Subcutaneous adipose tissue (tissue), 4 donors: ENCODE data around the gene PDCD1. TPM values are rescaled to one million over a fixed set of nuclear protein-coding genes. Genes with fewer than 3 reads are reported as not detected.

ENCODE experiments used
- CTCF ChIP-seq: fragments of 450-650 bp; IDR thresholded peaks from one replicate; pipeline ENCODE4 v1.5.1; 2016; ENCODE audit warnings: low read depth, mild to moderate bottlenecking, control low read depth, antibody characterized with exemption, moderate library complexity
- total RNA-seq, 4 donors: library from RNA; depleted of rRNA; stranded (reverse); fragments of >200 nt; gene quantifications; one replicate each; pipeline ENCODE4 v1.1.0, GENCODE V29; 2016

The PDCD1 gene
- total RNA-seq, 4 donors from 2014 or later = 0.44 to 0.57 (median 0.51) TPM; not detected in 1

GRCh38 chr2:241834527-241835210, 24.0 kb downstream of the PDCD1 start:
- no peak for TF ChIP-seq CTCF

GRCh38 chr2:241833101-241833663, 25.5 kb downstream of the PDCD1 start:
- TF ChIP-seq CTCF = no peak

- no peak for TF ChIP-seq CTCF
Observed at GRCh38 chr2:241827394-241827793, 31.3 kb downstream of the PDCD1 start.

- no peak for TF ChIP-seq CTCF
Observed at GRCh38 chr2:241822264-241822623, 36.5 kb downstream of the PDCD1 start.

GRCh38 chr2:241821460-241822263, 37.0 kb downstream of the PDCD1 start:
- no peak for TF ChIP-seq CTCF

- TF ChIP-seq CTCF = no peak
Observed at GRCh38 chr2:241820625-241821384, 37.9 kb downstream of the PDCD1 start.

- no peak for TF ChIP-seq CTCF
Observed at GRCh38 chr2:241818943-241819270, 39.8 kb downstream of the PDCD1 start.
